Panc1 (cell line): ENCODE data around the gene MFF.

ENCODE experiments used
- POLR2AphosphoS5 ChIP-seq: IDR thresholded peaks from 2 replicates; pipeline ENCODE4 v1.6.1; 2012; ENCODE audit warnings: mild to moderate bottlenecking, low read depth, low read length, moderate library complexity
- SIN3A ChIP-seq: IDR thresholded peaks from 2 replicates; pipeline ENCODE4 v1.6.1; 2012; ENCODE audit warnings: low read depth, mild to moderate bottlenecking, low read length, moderate library complexity, borderline replicate concordance; ENCODE audit not compliant: insufficient read depth
- TCF7L2 ChIP-seq: IDR thresholded peaks from 2 replicates; pipeline ENCODE4 v1.6.1; 2011; ENCODE audit warnings: mild to moderate bottlenecking, low read depth, low read length, inconsistent platforms
- TF ChIP-seq, protein P1 (sequence below): fragments of 450-650 bp; IDR thresholded peaks from 2 replicates; pipeline ENCODE4 v1.5.1; 2017; ENCODE audit warnings: mild to moderate bottlenecking

GRCh38 chr2:227366769-227367426 is 41.8 kb downstream of the MFF start:
- TF ChIP-seq, protein P1, sequence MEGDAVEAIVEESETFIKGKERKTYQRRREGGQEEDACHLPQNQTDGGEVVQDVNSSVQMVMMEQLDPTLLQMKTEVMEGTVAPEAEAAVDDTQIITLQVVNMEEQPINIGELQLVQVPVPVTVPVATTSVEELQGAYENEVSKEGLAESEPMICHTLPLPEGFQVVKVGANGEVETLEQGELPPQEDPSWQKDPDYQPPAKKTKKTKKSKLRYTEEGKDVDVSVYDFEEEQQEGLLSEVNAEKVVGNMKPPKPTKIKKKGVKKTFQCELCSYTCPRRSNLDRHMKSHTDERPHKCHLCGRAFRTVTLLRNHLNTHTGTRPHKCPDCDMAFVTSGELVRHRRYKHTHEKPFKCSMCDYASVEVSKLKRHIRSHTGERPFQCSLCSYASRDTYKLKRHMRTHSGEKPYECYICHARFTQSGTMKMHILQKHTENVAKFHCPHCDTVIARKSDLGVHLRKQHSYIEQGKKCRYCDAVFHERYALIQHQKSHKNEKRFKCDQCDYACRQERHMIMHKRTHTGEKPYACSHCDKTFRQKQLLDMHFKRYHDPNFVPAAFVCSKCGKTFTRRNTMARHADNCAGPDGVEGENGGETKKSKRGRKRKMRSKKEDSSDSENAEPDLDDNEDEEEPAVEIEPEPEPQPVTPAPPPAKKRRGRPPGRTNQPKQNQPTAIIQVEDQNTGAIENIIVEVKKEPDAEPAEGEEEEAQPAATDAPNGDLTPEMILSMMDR = no peak
- no peak for TF ChIP-seq TCF7L2
- TF ChIP-seq SIN3A = no peak
- no peak for TF ChIP-seq POLR2AphosphoS5
